K562 (cell line): ENCODE data around the gene NINJ2. TPM values are rescaled to one million over a fixed set of nuclear protein-coding genes. Genes with fewer than 3 reads are reported as not detected.
A peak's percentile ranks its signal among the peaks of the same experiment; 100 is the strongest.

Source experiments
- ATAC-seq: fragments of 200-7000 bp; cut with Tn5 transposase; 3 replicates; pipeline ENCODE4 v1.9.1; 2020; ENCODE audit warnings: moderate library complexity
- BruUV-seq: library from RNA; stranded (reverse); fragments of 400-500 nt; replicated peaks from 2 replicates; lab custom pipeline; 2021; lab: Mats Ljungman, UMichigan
- CTCF ChIA-PET: fragments of 300-600 bp; formaldehyde crosslinking; extraction: SDS; loops from one replicate; lab custom pipeline; 2021; ENCODE audit warnings: low intra/inter-chr PET ratio; lab: Yijun Ruan, JAX
- POLR2A ChIA-PET: fragments of 300-600, 350-650 bp; sonication (Branson Sonifier 250); formaldehyde crosslinking; extraction: SDS; loops from one replicate; lab custom pipeline; 2021; ENCODE audit warnings: antibody characterized with exemption, inconsistent platforms; lab: Yijun Ruan, JAX
- DNase-seq, 4 experiments: peaks; one replicate each; pipeline versions ENCODE4 v3.0.0 to v3.0.0-alpha.2; 2011 to 2018; ENCODE audit warnings: low spot score in 3 of 4, mixed read lengths in 3 of 4; ENCODE audit errors: extremely low read depth in 1 of 4
- FAIRE-seq: peaks from 2 replicates; lab custom pipeline; 2011; peaks lifted over from hg19 to GRCh38; lab: Jason Lieb, UNC
- H2AFZ ChIP-seq: 2 replicates; pipeline ENCODE4 v1.6.0; 2011; ENCODE audit warnings: low read depth, low read length, control low read depth, inconsistent platforms
- H3K27ac ChIP-seq: fragments of 200-600 bp; 3 replicates; pipeline ENCODE4 v1.8.0; 2011; ENCODE audit warnings: low read depth, mild to moderate bottlenecking, control low read depth, inconsistent platforms, low read length, moderate library complexity, mixed read lengths; ENCODE audit errors: extremely low read depth
- H3K27me3 ChIP-seq, 2 experiments: fragments of 300-600 bp in 1 of 2; 2 replicates in 1 of 2; 3 replicates in 1 of 2; pipeline versions ENCODE4 v1.6.0 to v1.8.0; 2011; ENCODE audit warnings: inconsistent platforms in 2 of 2, low read length in 2 of 2, mild to moderate bottlenecking in 1 of 2, mixed read lengths in 1 of 2, moderate library complexity in 1 of 2; ENCODE audit not compliant: control insufficient read depth in 2 of 2, insufficient read depth in 2 of 2
- H3K36me3 ChIP-seq: fragments of 300-600 bp; 3 replicates; pipeline ENCODE4 v1.8.0; 2011; ENCODE audit warnings: mild to moderate bottlenecking, low read length, inconsistent platforms; ENCODE audit not compliant: control insufficient read depth, insufficient read depth
- H3K4me1 ChIP-seq, 2 experiments: fragments of 200-600 bp in 1 of 2; replicated peaks in 1 of 2; 2 replicates in 1 of 2; 3 replicates in 1 of 2; pipeline versions ENCODE4 v1.5.1 to v1.8.0; 2011; ENCODE audit warnings: inconsistent platforms in 2 of 2, low read length in 2 of 2, mild to moderate bottlenecking in 1 of 2, mixed read lengths in 1 of 2, moderate library complexity in 1 of 2; ENCODE audit not compliant: control insufficient read depth in 2 of 2, insufficient read depth in 2 of 2
- H3K4me2 ChIP-seq: 2 replicates; pipeline ENCODE4 v1.6.1; 2011; ENCODE audit warnings: low read length, control low read depth, inconsistent platforms, mixed read lengths; ENCODE audit not compliant: insufficient read depth
- H3K4me3 ChIP-seq: fragments of 200-600 bp; sonication (generic), shearing (Covaris generic); 2 replicates; pipeline ENCODE4 v1.5.1; 2016; ENCODE audit warnings: control low read depth, inconsistent platforms
- H3K79me2 ChIP-seq: fragments of 200-600 bp; 3 replicates; pipeline ENCODE4 v1.8.0; 2011; ENCODE audit warnings: low read length, inconsistent platforms; ENCODE audit not compliant: control insufficient read depth, insufficient read depth
- H3K9ac ChIP-seq, 2 experiments: 2 replicates each; pipeline versions ENCODE4 v1.6.0 to v1.6.1; 2011; ENCODE audit warnings: low read depth in 2 of 2, low read length in 2 of 2, control low read depth in 1 of 2, inconsistent platforms in 1 of 2, mild to moderate bottlenecking in 1 of 2, mixed read lengths in 1 of 2; ENCODE audit not compliant: insufficient read depth in 1 of 2
- H3K9me1 ChIP-seq: one replicate; pipeline ENCODE4 v1.6.0; 2011; ENCODE audit warnings: inconsistent platforms, mild to moderate bottlenecking, low read length, moderate library complexity; ENCODE audit not compliant: control insufficient read depth, insufficient read depth
- H3K9me3 ChIP-seq: replicated peaks from 2 replicates; pipeline ENCODE4 v1.5.1; 2011; ENCODE audit warnings: low read depth, low read length, inconsistent platforms; ENCODE audit not compliant: control insufficient read depth, insufficient read depth
- H4K20me1 ChIP-seq: replicated peaks from 2 replicates; pipeline ENCODE4 v1.6.1; 2011; ENCODE audit warnings: low read length, inconsistent platforms, mixed read lengths; ENCODE audit not compliant: control insufficient read depth, insufficient read depth
- ATF3 ChIP-seq, 2 experiments: fragments of 450-650 bp in 1 of 2; sonication (generic) in 1 of 2; formaldehyde crosslinking in 1 of 2; IDR thresholded peaks in 1 of 2; conservative IDR thresholded peaks in 1 of 2; 2 replicates each; pipeline versions ENCODE4 v1.6.1 to v1.8.1; 2016 to 2023; ENCODE audit warnings: mild to moderate bottlenecking in 2 of 2, moderate library complexity in 2 of 2, inconsistent platforms in 1 of 2, missing genetic modification reagents in 1 of 2
- BCLAF1 ChIP-seq, 2 experiments: fragments of 450-650 bp in 1 of 2; IDR thresholded peaks; 2 replicates each; pipeline ENCODE4 v1.6.1; 2011 to 2017; ENCODE audit warnings: low read depth in 2 of 2, antibody characterized with exemption in 1 of 2, borderline replicate concordance in 1 of 2, low read length in 1 of 2, mild to moderate bottlenecking in 1 of 2, mixed read lengths in 1 of 2; ENCODE audit not compliant: control insufficient read depth in 1 of 2
- CEBPB ChIP-seq: fragments of 450-650 bp; IDR thresholded peaks from 2 replicates; pipeline ENCODE4 v1.6.1; 2016; ENCODE audit warnings: missing genetic modification characterization, missing compliant biosample characterization
- ESRRA ChIP-seq: fragments of 450-650 bp; IDR thresholded peaks from 2 replicates; pipeline ENCODE4 v1.6.1; 2014; ENCODE audit warnings: low read depth, mild to moderate bottlenecking, moderate library complexity, borderline replicate concordance
- GATA2 ChIP-seq: sonication (generic); formaldehyde crosslinking; IDR thresholded peaks from 2 replicates; pipeline ENCODE4 v1.4.0; 2020; ENCODE audit warnings: mild to moderate bottlenecking, missing genetic modification reagents
- MYNN ChIP-seq, 2 experiments: sonication (generic); formaldehyde crosslinking in 1 of 2; IDR thresholded peaks; 2 replicates each; pipeline versions ENCODE4 v1.5.0 to v1.6.1; 2016 to 2020; ENCODE audit warnings: antibody characterized with exemption in 1 of 2, missing genetic modification reagents in 1 of 2
- PHF20 ChIP-seq: fragments of 450-650 bp; IDR thresholded peaks from 2 replicates; pipeline ENCODE4 v1.6.1; 2018; ENCODE audit not compliant: partially characterized antibody
- POLR2AphosphoS2 ChIP-seq: IDR thresholded peaks from 2 replicates; pipeline ENCODE4 v1.6.1; 2012; ENCODE audit warnings: low read length, improper control_type of control experiment
- RBFOX2 ChIP-seq: fragments of 200-400 bp; formaldehyde crosslinking; IDR thresholded peaks from 2 replicates; pipeline ENCODE4 v1.6.1; 2017; ENCODE audit warnings: low read depth, mild to moderate bottlenecking, low read length, moderate library complexity
- TRIM28 ChIP-seq: fragments of 450-650 bp; IDR thresholded peaks from 2 replicates; pipeline ENCODE4 v1.6.1; 2017
- U2AF2 ChIP-seq: fragments of 200-400 bp; formaldehyde crosslinking; optimal IDR thresholded peaks from 2 replicates; pipeline ENCODE3; 2017; ENCODE audit warnings: low read depth, mild to moderate bottlenecking, low read length
- XRCC4 ChIP-seq: IDR thresholded peaks from one replicate; pipeline ENCODE4 v1.6.1; 2011; ENCODE audit not compliant: insufficient read depth, insufficient read length; ENCODE audit errors: extremely low read depth
- XRCC5 ChIP-seq: fragments of 200-400 bp; formaldehyde crosslinking; IDR thresholded peaks from 2 replicates; pipeline ENCODE4 v1.6.1; 2017; ENCODE audit warnings: low read depth, mild to moderate bottlenecking, low read length
- ZNF174 ChIP-seq: fragments of 250-450 bp; sonication (Bioruptor Pico); IDR thresholded peaks from 2 replicates; pipeline ENCODE4 v1.4.0; 2020; ENCODE audit warnings: mild to moderate bottlenecking
- ZNF780A ChIP-seq: fragments of 250-450 bp; sonication (Bioruptor Pico); IDR thresholded peaks from 2 replicates; pipeline ENCODE4 v1.5.0; 2021; ENCODE audit warnings: mild to moderate bottlenecking
- WGBS: fragments of 100-300 bp; shearing (Covaris generic); methylation state at CpG from one replicate; pipeline ENCODE4 v1.1.6; 2016; ENCODE audit warnings: low coverage, mixed read lengths; ENCODE audit not compliant: insufficient coverage; ENCODE audit errors: missing lambda C conversion rate; 5-methylcytosine and 5-hydroxymethylcytosine counted together
- in situ Hi-C: fragments of 300-500 bp; cut with MboI; formaldehyde crosslinking; loops from 4 replicates; pipeline ENCODE4 v1.15.0; 2018; ENCODE audit warnings: inconsistent platforms, mixed read lengths
- intact Hi-C: fragments of 100-400 bp; cut with micrococcal nuclease; formaldehyde crosslinking; loops from 2 replicates; pipeline ENCODE4 v1.14.2; 2022
- polyA plus RNA-seq, 8 experiments: library from polyadenylated mRNA; depleted of rRNA in 4 of 8; stranded (reverse) in 5 of 8; unstranded in 3 of 8; fragments of >200 nt; fragmentation: Nextera tagmentation in 2 of 8; fragmentation: Illumina TruSeq in 1 of 8; extraction: Ambion mirVana in 2 of 8; extraction: Trizol in 1 of 8; gene quantifications; 2 replicates each; pipeline versions ENCODE4 v1.2.1 to v1.2.3, GENCODE V29; 2011 to 2014; ENCODE audit warnings: inconsistent platforms in 1 of 8, missing spikeins in 1 of 8
- total RNA-seq, 7 experiments: library from RNA; depleted of rRNA in 6 of 7; stranded (reverse); fragments of >200 nt in 6 of 7; fragmentation: Illumina TruSeq in 2 of 7; extraction: Trizol in 2 of 7; gene quantifications; 2 replicates each; pipeline versions ENCODE4 v1.2.1 to v1.2.3, GENCODE V29; 2011 to 2021; ENCODE audit warnings: low replicate concordance in 1 of 7

The NINJ2 gene
- total and polyA plus RNA-seq, 9 of the 15 experiments (the other 6 are each of a cell fraction or from before 2014, with no cell fraction given) = 2.6 to 16.0 (median 4.5) TPM

GRCh38 chr12:697481-697880 is 34.2 kb upstream of the NINJ2 start (continued):
- TF ChIP-seq BCLAF1 (IDR thresholded peaks at IDR 0.05; ENCODE audit: borderline replicate concordance in 1 of 2, control insufficient read depth in 1 of 2, low read depth in 2 of 2, low read length in 1 of 2) (no peak), XRCC4 (no peak)

DNA sequence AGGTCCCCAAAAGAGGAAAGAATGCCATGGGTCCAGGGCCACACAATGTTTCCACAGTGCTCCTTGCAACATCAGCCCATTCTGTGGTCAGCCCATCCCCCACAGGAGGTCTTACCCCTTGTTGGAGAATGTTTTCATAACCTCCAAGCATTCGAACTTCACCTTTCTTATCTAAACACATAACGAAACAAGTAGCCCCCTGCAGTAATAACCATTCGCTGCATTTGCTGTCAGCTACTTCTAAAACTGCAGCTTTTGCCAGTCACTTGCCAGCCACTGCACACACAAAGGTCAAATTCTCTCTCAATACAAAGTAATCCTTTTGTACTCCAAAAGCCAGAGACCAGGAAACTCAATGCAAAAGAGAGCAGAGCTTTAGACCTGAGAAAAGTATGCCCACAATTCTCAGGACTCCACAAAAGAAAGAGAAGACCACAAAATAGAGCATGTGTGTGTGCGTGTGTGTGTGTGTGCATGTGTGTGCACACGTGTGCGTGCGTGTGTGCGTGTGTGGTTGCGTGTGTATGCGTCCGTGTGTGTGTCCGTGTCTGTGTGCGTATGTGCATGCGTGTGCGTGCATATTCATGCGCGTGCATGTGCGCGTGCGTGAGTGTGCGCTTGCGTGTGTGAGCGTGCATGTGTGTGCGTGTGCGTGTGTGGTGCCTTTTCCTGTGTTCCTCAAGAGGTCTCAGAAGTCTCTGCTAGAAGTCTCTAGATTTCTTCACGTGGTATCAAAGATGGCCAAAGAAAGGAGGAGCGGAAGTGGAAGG is 31.7 kb upstream of the NINJ2 start:
- Histone ChIP-seq H3K9ac (no peak overlapping the region), H3K4me1 (peaks cover 4 to 7% of the 10 kb centered on the region in 2 experiments; a peak in 4 of 5 replicates), H3K4me3 (no peak overlapping the region), H3K4me2 (peak overlapping the region; percentile 25; the same call in 1 of the 2 replicates), H3K9me3 (peaks cover 2% of the 10 kb centered on the region; the same call in 1 of the 2 replicates), H2AFZ (peak overlapping the region; percentile 70), H3K79me2 (no peaks in the 10 kb centered on the region), H4K20me1 (no peaks in the 10 kb centered on the region), H3K27me3 (no peaks in the 10 kb centered on the region), H3K27ac (no peak overlapping the region), H3K36me3 (no peaks in the 10 kb centered on the region), H3K9me1 (no peaks in the 10 kb centered on the region)
- ChIA-PET CTCF (no interaction called here), POLR2A (interaction anchor here (0.6 kb wide), 2 partner anchors 14 to 29 kb away, joined by 3 to 4 read pairs; no protein-coding TSS in a partner anchor)
- BruUV-seq = no TSS peak
- DNase-seq (no peak), ATAC-seq (peak; percentile 53; the same call in 2 of the 3 replicates), FAIRE-seq (no peak)
- intact Hi-C loops (no loop called here), in situ Hi-C loops (no loop called here)
- WGBS = 71% methylated on average over 13 of the region's 27 CpGs
- no peak for TF ChIP-seq ATF3 (IDR thresholded peaks at IDR 0.05)
- TF ChIP-seq ATF3 (CRISPR knock-in tag; conservative IDR thresholded peaks at IDR 0.05) = no peak
- no peak for TF ChIP-seq XRCC5
- TF ChIP-seq GATA2 (CRISPR knock-in tag) = no peak
- TF ChIP-seq POLR2AphosphoS2 = no peak
- TF ChIP-seq ZNF780A = no peak
- no peak for TF ChIP-seq RBFOX2
- peak; percentile 51 for TF ChIP-seq PHF20
- no peak for TF ChIP-seq TRIM28
- TF ChIP-seq ESRRA = peak; percentile 33; the same call in 1 of the 2 replicates
- TF ChIP-seq U2AF2 = no peak
- TF ChIP-seq MYNN (IDR thresholded peaks at IDR 0.05) = peak; percentile 82; the same call in 1 of the 2 replicates
- no peak for TF ChIP-seq MYNN (CRISPR knock-in tag; IDR thresholded peaks at IDR 0.05)
- TF ChIP-seq CEBPB (tag) = peak; percentile 59
- TF ChIP-seq ZNF174 (CRISPR knock-in tag) = no peak
